ENCODE measurements around the gene CMTM3.
A peak's percentile ranks its signal among the peaks of the same experiment; 100 is the strongest.
"Not testable (repeated sequence)": the region's sequence is repeated elsewhere in the genome, so short reads cannot be mapped to it uniquely, and the experiment has no call there.

CMTM3 gene

DNA sequence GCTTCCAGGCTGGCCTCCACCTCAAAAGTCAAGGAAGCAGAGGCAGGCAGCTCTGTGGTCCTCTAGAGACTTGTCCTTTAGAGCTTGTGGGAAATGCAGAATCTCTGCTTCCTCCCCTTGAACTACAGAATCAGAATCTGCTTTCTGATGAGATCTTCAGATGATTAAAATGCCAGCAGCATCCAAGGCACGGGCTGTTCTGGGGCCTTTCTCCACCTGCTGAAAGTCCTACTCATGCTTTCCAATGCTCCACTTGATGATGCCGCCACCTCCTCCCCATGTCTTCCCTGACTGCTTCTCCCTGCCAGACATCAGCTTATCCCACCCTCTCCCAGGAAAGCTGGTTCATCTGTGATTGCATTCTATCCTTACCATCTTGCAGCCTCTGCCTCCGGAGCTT lies 33.3 kb downstream of the CMTM3 start:
- no peak for DNase-seq

DNA sequence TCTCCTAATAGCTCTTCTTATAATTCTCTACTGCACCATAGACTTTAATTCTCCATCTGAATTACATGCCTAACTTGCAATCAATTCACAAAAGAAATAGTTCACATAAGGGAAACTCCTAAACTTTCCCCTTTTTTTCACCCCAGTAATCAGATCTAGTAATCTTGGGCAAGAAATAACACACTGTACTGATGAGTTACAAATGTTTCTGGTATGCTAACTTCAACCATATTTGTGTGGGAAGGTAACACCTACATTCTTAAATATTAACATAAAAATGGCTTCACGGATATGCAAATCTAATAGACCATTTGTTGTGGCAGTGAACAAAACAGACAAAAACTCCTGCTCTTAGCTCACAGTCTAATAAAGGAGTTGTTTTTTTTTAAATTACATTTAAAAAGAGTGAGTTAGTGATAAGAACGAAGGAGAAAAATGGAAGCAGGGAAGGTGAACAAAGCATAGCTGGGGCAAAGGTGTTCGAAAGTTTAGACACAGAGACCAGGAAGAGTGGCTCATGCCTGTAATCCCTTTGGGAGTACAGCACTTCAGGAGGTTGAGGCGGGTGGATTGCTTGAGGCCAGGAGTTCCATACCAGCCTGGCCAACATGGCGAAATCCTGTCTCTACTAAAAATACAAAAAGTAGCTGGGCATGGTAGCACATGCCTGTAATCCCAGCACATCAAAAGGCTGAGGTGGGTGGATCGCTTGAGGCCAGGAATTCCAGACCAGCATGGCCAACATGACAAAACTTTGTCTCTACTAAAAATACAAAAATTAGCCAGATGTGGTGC lies 34.8 kb downstream of the CMTM3 start:
- no peak for DNase-seq

DNA sequence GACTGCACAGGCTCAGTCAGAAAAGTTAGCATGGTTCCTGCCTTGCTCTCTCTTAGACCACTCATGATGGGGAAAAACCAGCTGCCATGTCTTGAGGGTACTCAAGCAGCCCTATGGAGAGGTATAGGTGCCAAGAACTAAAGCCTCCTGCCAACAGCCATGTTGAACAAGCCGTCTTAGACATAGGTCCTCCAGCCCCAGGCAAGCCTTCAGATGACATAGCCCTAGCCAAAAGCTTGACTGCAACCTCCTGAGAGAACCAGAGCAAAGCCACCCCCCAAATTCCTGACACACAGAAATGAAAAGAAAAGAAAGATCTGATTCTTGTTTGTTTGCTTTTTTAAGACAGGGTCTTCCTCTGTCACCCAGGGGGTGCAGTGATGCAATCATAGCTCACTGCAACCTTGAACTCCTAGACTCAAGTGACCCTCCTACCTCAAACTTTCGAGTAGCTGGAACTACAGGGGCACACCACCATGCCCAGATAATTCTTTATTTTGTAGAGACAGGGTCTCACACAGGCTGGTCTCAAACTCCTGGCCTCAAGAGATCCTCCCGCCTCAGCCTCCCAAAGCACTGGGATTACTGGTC lies 36.3 kb downstream of the CMTM3 start:
- DNase-seq = no peak

DNA sequence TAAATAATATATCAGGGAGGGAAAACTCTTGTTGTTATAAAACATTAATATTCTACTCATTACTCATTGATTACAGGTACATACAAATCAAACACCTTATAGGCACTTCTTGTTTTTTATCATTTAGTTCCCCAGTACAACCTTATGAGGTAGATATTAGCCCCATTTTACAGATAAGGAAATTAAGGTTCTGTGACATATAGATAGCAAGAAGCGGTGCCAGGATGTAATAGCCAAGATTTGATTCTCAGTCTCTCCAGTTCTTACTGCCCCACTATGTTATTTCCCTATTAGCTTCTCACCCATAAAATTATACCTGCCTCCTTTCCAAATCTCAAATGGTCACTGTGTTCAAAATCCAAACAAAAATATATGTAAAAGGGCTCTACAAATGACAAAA lies 36.9 kb downstream of the CMTM3 start:
- no peak for DNase-seq

DNA sequence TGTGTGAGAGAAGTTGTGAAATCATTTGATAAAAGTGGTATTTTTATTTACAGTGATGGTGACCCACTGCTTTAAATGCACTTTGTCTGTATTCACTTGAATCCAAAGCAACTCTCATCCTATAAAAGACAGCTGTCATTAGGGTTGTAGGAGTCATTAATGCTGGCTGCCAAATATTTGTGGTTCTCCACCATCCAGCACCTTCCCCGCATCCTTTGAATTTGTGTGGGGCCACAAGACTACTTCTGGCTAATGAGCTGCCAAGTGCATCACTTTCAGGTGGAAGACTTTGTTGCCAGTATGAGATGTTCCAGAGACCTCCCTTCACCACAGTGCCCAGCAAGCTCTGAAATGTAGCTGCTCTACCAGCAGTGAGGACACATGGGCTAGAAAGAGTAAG lies 43.4 kb downstream of the CMTM3 start:
- DNase-seq = no peak

DNA sequence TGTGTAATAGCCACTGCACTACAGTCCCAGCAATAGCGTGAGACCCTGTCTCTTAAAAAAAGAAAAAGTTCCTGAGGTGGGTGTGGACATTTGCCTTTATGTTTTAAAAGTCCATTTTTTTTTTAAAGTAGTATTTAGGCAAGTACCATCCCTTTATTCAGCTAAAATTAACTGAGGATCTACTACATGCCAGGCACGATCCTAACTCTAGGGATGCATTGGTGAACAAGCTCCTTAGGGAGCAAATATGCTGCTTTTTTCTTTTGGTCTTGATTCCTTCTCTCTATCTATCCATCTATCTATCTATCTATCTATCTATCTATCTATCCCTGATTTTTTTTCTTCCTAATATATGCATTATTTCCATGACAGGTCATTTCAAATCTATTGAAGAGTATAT lies 44.7 kb downstream of the CMTM3 start:
- DNase-seq = no peak

DNA sequence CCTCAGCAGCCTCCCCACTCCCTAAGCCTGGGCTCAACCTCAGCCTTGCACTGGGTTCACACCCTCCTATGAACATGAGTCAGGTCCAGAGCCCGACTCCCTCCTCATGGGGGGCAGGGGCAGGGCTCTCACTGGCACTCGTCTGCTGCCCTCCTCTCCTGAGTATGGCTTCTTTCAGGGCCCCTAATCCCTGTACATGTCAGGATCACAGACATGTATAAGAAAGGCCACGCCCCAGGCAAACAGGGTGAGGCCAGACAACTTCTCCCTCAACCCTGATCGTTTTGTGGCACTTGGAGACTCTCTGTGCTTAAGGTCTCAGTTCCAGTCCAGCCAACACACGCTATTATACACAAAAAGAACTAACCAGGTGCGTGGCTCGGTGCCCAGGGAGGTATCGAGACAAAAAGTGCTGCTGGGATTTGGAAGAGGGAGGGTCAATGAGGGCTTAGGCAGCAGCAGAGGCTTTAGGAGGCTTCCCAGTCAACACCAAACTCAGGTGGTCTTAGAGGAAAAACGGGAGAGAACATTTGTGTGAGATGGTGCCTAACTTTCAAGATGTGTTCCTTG lies 45.2 kb downstream of the CMTM3 start:
- peak; percentile 18 for DNase-seq

DNA sequence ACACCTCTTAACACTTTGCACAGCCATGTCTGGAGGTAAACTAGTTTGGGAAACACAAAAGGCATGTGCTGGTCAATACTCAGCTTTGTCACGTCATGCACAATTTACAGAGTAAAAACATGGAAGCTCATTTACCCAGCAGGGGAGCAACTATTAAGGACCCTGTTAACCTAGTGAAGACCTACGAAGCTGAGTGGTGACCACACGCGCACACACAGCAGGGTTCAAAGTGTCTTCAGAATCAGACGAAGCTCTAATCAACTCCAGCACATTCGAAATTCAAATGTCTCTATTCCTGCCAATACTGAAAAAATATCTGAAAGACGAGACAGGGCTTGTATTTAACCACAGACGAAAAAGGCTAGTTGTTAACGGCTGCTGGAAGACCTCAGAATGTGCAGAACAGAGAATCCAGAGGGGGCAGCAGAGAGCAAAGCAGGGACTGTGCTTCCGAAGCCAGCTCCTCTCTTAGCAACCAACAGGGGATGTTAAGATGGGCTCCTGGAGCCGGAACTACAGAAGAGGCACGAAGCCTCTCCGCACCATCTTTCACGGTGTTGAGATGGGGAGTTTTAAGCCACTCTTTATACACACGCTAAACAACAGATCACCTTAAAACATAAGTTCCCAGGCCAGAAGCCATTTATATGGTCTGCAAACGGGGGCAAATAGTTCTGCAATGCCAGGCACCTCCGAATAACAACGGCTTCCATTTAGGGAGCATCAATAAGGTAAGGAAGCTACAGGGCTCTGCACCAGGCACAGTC lies 46.4 kb downstream of the CMTM3 start:
- DNase-seq = peak; percentile 88

DNA sequence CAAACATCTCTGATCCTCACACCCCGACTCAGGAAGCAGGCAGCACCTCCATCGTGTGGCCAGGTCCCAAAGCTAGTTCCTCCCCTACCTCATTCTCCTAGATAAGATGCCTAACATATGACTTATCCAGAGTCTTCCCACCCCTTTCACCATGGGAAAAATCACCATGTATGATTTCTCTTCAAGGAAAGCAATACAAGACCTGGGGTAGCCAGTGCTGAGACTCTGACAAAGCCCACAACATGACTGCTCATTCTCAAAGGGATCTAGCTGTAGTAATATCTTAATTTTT lies 46.9 kb downstream of the CMTM3 start:
- DNase-seq = no peak

DNA sequence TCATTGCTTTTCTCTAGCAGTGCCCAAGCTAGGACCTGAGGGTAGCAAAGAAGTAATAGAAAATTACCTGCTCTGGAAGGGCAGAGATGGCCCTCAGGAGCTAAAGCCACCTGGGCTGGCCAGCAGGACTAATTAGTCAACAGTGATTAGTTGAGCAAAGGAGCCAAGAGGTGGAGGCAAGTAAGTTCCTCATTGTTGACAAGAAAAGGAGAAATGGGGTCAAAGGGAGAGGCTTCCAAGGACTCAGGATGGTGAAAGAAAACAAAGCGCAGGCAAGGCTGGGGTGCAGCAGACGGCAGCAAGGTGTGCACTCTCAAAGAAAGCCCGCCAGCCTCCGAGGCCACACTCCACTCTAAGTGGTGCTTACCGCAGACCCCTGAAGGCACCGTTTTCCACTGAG lies 47.5 kb downstream of the CMTM3 start:
- no peak for DNase-seq

DNA sequence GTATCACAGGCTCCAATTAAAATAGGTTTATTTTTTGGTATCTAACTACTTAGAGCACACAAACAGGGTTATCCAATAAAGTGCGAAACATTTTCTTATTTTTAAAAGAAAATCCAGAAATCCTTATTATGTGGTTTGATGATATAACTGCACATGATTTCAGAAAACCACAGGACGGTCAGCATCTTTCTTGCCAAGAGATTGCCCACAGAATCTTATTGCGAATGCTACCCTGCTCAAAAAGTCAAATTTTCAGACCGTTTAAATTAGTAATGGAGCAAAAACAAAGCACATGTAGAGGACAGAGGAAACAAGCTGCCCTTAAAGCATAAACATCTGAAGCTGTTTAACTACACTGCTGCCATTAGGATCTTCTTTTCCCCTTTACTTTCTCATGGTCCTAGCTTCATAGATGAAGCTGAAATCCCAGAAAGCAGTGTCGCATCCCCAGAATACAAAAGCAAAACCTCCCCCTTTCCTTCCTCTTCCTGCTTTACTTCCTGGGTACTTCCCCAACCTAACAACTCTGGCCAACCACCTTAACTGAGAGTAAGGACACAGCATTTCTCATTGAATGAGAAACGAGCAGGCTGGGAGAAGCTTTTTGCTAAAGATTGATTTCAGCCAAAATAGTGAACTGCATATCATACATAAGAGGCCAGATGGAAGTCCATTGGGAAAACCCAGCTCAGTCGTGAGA lies 48.3 kb downstream of the CMTM3 start:
- no peak for DNase-seq

DNA sequence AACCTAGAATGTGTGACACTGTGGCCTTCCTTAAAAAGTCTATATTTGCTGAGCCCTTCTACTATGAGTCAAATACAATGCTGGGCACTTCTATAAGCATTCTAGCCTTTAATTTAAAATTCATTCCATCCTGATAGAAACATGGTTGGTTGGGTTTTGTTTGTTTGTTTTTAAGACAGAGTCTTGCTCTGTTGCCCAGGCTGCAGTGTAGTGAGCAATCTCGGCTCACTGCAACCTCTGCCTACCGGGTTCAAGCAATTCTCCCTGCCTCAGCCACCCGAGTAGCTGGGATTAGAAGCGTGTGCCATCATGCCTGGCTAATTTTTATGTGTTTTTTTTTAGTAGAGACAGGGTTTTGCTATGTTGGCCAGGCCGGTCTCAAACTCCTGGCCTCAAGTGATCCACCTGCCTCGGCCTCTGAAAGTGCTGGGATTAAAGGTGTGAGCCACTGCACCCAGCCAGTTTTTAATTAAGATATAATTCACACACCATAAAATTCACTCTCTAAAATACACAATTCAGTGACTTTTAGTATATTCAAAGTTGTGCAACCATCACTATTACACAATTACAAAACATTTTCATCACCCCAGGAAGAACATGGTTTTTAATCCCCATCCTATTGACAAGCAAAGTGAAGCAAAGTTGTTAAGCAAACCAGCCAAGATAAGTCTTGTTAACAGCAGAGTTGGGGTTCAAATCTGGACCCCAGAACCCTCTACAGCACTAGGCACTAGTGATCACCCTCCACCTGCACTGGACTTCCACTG lies 49.3 kb downstream of the CMTM3 start:
- no peak for DNase-seq

DNA sequence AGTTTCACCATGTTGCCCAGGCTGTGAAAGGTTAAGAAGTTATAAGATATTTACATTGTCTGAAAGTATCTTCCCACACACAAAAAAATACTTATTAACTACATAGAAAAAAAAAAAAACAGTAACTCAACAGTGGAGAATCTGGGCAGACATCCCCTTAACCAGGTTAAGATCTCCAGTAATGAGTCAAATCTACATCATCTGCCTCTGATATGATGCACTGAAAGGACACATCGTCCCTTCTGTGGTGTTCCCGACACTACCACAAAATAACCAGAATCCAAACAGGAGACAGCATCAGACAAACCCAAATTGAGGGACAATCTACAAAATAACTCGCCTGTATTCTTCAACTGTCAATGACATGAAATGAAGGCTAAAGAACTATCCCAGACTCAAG lies 52.0 kb downstream of the CMTM3 start:
- no peak for DNase-seq

DNA sequence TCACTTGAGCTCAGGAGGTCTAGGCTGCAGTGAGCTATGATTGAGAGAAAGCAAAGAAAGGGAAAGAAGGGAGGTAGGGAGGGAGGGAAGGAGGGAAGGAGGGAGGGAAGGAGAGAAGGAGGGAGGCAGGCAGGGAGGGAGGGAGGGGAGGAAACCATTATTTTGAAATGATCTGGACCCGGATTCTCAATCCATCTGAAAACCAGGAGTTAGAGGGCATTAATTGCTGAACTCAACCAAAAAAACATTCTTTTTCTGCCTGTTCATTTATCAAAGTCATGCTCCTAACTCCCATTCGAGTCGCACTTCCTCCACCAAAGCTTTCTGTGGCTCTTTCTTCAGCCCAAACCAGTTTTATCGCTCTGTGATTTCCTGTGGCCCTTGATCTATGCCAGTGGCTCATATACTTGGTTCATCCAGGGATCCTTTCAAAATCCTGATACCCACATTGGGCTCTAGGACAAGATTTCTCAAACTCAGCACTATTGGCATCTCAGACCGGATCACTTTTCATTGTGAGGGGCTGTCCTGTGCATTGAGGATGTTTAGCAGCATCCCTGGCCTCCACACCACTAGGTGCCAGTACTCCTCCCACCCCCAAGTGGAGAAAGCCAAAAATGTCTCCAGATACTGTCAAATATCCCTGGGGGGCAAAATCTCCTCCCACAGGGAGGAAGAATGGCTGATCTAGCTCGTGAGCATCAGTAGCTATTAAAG lies 53.8 kb downstream of the CMTM3 start:
- DNase-seq = no peak

DNA sequence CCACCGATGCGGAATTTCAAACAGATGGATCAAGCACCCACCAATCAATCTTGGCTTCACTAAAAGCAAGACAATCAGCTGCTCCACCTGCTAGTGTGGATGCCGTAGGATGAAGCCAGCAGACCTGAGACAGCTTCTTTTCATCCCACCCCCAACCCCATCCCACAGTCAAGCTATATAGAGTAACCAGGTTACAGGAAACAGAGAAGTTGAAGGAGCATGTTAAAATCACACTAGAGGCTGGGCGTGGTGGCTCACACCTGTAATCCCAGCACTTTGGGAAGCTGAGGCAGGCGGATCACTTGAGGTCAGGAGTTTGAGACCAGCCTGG lies 54.3 kb downstream of the CMTM3 start:
- no peak for DNase-seq

DNA sequence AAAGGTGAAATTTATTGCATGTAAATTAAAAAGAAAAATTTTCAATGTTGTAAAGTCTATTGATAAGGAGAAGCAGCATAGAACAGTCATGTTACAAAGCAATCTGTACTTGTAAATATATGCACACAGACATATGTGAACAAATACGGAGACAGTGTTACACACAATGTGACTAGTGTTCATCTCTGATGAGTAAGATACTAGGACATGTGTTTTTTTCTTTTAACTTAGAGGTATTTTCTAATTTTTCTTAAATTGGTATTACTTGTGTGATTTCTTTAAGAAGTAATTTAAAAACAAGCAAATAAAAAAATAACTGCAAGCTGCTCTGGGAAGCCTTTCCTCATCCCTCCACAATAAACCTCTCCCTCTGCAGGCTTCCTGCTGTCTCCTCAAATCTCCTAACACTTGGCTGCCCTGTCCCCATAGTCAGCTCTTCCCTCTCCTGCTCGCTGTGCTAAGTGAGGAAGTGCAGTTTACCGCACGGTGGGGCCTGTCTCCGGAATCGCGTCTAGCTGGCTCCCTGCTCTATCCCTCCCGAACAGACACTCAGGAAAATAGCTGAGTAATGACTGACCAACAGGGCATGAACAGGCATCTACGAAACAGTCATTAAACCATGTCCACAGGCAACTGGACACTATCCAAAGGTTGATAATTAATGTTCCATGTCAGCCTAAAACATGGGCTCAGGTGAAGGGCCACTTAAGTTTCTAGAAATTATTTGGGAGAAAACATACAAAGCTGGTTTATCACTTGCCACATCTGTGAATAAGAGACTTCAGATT lies 56.1 kb downstream of the CMTM3 start:
- peak; percentile 61 for DNase-seq

DNA sequence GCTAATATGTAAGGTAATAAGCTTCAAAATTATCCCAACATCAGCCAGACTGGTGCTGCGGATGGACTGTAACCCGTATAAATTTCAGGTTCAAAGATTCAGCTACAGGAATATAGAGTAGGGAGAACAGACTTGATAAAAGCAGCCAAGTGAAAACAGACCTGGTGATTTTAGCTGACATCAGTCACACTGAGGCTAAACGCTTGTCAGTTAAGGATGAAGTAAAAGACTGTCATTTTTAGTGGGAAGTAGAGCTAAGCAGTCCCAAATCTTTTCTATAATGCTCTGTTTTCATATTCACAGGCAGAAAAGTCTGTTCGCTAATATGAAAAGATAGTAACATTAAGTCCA lies 56.7 kb downstream of the CMTM3 start:
- no peak for DNase-seq

DNA sequence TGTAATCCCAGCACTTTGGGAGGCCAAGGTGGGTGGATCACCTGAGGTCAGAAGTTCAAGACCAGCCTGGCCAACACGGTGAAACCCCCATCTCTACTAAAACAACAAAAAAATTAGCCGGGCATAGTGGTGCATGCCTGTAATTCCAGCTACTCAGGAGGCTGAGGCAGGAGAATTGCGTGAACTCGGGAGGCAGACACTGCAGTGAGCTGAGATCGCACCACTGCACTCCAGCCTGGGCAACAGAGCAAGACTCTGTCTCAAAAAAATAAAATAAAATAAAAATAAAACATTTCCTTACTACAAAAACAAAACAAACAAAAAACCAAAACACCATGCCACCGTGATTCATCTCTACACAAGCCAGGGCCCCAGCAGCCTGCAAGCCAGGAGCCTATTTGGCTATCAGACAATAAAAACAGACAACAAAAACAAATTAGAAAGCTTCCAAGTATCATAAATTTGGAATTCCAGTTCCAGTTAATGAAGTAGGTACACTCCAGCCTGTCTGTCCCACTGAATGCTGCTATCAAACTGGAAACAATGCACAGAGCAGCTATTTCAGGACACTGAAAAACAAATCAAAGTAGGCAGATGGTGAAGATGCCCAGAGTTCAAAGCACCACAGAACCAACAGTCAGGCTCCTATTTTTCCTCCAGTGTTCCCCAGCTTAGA lies 57.3 kb downstream of the CMTM3 start:
- not testable (repeated sequence) for DNase-seq

DNA sequence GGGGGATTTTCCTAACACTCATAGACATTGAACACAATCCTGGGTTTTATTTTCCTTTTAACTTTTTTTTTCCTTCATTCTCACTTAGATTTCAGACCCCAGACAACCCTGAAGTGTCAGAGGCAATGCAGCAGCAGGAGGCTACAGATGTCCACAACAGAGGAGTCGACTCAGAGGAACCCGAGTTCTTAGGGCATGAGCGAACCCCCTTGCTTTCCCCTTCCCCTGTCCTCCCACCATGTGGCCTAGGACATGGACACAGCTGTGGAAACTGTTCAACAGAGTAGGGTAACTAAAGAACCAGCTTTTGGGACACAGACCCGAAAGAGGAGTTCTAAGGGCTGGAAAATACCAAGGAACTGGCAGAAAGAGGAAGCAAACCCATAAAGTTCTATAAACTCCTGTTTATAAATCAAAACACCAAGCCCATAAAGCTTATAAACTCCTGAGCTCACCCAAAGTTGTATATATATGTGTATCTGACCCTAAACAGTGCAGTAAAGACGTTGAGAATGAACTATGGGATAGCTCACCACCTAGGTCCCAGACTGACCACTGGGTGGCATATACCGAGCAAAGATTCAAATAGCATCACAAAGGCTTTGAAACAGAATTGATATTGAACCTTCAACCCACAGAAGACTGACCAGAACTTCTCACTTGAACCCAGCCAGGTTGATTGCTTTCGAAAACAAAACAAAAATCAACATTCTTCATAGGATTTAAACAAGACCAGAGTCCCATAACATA lies 58.1 kb downstream of the CMTM3 start:
- DNase-seq = peak; percentile 1
